ENCODE results near the gene TET3. TPM values are rescaled to one million over a fixed set of nuclear protein-coding genes. Genes with fewer than 3 reads are reported as not detected.

Gene TET3
- polyA plus RNA-seq, 1 donor (not counting 4 experiments of a cell fraction or from before 2014, with no cell fraction given) = 2.9 TPM

DNA sequence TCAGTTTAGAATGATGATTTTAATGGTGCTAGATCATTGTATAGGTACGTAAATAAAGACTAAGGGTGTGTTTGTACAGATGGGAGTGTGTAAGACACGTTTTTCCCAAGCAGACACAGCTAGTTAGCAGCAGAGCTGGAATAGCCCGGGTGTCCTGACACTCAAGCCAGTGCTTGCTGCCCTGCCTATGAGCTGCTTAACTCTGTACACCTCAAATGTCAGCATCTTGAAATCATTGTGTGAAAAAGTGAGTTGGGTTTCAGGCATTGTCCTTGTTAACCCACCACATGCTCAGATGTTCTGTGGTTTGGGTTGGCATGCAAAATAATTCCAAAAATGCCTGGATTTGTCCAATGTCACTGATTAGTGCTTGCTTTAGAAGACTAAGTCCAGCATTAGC is 13.0 kb upstream of the TET3 start:
- no peaks in the 10 kb centered on the region for H3K27me3 ChIP-seq (ENCODE audit: control insufficient read depth, extremely low read depth, insufficient read depth, low read length)
- no peak for FAIRE-seq
- no peak overlapping the region for H3K27ac ChIP-seq (ENCODE audit: control insufficient read depth, insufficient read depth, low read length)
- H3K79me2 ChIP-seq (ENCODE audit: control insufficient read depth, insufficient read depth, low read length) = no peaks in the 10 kb centered on the region
- no peaks in the 10 kb centered on the region for H3K9me3 ChIP-seq (ENCODE audit: control insufficient read depth, low read depth, low read length)
- DNase-seq (ENCODE audit: low read depth, low spot score) = no peak
- H3K9ac ChIP-seq (ENCODE audit: control insufficient read depth, extremely low read depth, insufficient read depth, low read length) = no peak overlapping the region
- H3K36me3 ChIP-seq (ENCODE audit: control insufficient read depth in 2 of 2, extremely low read depth in 1 of 2, insufficient read depth in 2 of 2, low read length in 2 of 2) = no peaks in the 10 kb centered on the region
- H4K20me1 ChIP-seq (ENCODE audit: control insufficient read depth, extremely low read depth, insufficient read depth, low read length) = no peaks in the 10 kb centered on the region
- H3K4me3 ChIP-seq (ENCODE audit: control insufficient read depth in 2 of 3, extremely low read depth in 1 of 3, insufficient read depth in 2 of 3, low read depth in 1 of 3, low read length in 3 of 3) = no peak overlapping the region
- H3K9me1 ChIP-seq (ENCODE audit: control insufficient read depth, extremely low read depth, insufficient read depth, low read length) = no peaks in the 10 kb centered on the region
- dilution Hi-C loops (cut with MboI; ENCODE audit: extremely low pct_ligation_motif_present, low sequenced_read_pairs) = no loop called here
- no peaks in the 10 kb centered on the region for H3K4me1 ChIP-seq (ENCODE audit: control insufficient read depth, extremely low read depth, insufficient read depth, low read length)
- no peak overlapping the region for H2AFZ ChIP-seq (ENCODE audit: control insufficient read depth, low read length)
- H3K4me2 ChIP-seq (ENCODE audit: control insufficient read depth, extremely low read depth, insufficient read depth, low read depth, low read length) = no peak overlapping the region
- TF ChIP-seq, protein P1, sequence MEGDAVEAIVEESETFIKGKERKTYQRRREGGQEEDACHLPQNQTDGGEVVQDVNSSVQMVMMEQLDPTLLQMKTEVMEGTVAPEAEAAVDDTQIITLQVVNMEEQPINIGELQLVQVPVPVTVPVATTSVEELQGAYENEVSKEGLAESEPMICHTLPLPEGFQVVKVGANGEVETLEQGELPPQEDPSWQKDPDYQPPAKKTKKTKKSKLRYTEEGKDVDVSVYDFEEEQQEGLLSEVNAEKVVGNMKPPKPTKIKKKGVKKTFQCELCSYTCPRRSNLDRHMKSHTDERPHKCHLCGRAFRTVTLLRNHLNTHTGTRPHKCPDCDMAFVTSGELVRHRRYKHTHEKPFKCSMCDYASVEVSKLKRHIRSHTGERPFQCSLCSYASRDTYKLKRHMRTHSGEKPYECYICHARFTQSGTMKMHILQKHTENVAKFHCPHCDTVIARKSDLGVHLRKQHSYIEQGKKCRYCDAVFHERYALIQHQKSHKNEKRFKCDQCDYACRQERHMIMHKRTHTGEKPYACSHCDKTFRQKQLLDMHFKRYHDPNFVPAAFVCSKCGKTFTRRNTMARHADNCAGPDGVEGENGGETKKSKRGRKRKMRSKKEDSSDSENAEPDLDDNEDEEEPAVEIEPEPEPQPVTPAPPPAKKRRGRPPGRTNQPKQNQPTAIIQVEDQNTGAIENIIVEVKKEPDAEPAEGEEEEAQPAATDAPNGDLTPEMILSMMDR (optimal IDR thresholded peaks at IDR 0.05 in 1 of 3, IDR thresholded peaks at IDR 0.05 in 1 of 3, conservative IDR thresholded peaks at IDR 0.05 in 1 of 3; ENCODE audit: extremely low read depth in 1 of 3, insufficient read depth in 2 of 3, low read length in 3 of 3) = no peak
- TF ChIP-seq EZH2 (IDR thresholded peaks at IDR 0.05; ENCODE audit: low read length) = no peak

DNA sequence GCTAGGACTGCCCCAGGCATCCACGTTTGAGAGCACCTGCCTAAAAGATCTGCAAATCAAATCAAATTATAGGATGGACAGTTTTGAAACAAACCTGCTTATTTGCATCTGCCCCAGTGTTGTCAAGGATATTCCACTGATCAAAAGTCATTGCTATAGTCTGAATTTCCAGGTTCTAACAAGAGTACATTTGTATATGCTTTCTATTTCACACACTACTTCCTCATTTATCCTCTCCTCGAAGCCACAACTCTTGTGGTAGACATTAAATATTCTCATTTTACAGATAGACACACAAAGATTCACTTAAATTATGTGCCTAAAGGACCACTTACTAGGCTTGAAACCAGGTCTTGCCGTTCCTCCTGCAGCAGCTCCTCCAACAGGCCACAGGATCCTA is 11.9 kb upstream of the TET3 start:
- H3K4me1 ChIP-seq (ENCODE audit: control insufficient read depth, extremely low read depth, insufficient read depth, low read length) = no peaks in the 10 kb centered on the region
- H3K79me2 ChIP-seq (ENCODE audit: control insufficient read depth, insufficient read depth, low read length) = no peaks in the 10 kb centered on the region
- H3K4me2 ChIP-seq (ENCODE audit: control insufficient read depth, extremely low read depth, insufficient read depth, low read depth, low read length) = no peak overlapping the region
- no peak for TF ChIP-seq EZH2 (IDR thresholded peaks at IDR 0.05; ENCODE audit: low read length)
- TF ChIP-seq, protein P1 (optimal IDR thresholded peaks at IDR 0.05 in 1 of 3, IDR thresholded peaks at IDR 0.05 in 1 of 3, conservative IDR thresholded peaks at IDR 0.05 in 1 of 3; ENCODE audit: extremely low read depth in 1 of 3, insufficient read depth in 2 of 3, low read length in 3 of 3) = no peak
- dilution Hi-C loops (cut with MboI; ENCODE audit: extremely low pct_ligation_motif_present, low sequenced_read_pairs) = no loop called here
- FAIRE-seq (no peak), DNase-seq (ENCODE audit: low read depth, low spot score) (no peak)
- H3K27me3 ChIP-seq (ENCODE audit: control insufficient read depth, extremely low read depth, insufficient read depth, low read length) = no peaks in the 10 kb centered on the region
- H3K36me3 ChIP-seq (ENCODE audit: control insufficient read depth in 2 of 2, extremely low read depth in 1 of 2, insufficient read depth in 2 of 2, low read length in 2 of 2) = no peaks in the 10 kb centered on the region
- no peaks in the 10 kb centered on the region for H4K20me1 ChIP-seq (ENCODE audit: control insufficient read depth, extremely low read depth, insufficient read depth, low read length)
- H3K4me3 ChIP-seq (ENCODE audit: control insufficient read depth in 2 of 3, extremely low read depth in 1 of 3, insufficient read depth in 2 of 3, low read depth in 1 of 3, low read length in 3 of 3) = no peak overlapping the region
- H2AFZ ChIP-seq (ENCODE audit: control insufficient read depth, low read length) = no peak overlapping the region
- H3K9me1 ChIP-seq (ENCODE audit: control insufficient read depth, extremely low read depth, insufficient read depth, low read length) = no peaks in the 10 kb centered on the region
- H3K9ac ChIP-seq (ENCODE audit: control insufficient read depth, extremely low read depth, insufficient read depth, low read length) = no peak overlapping the region
- H3K27ac ChIP-seq (ENCODE audit: control insufficient read depth, insufficient read depth, low read length) = no peak overlapping the region
- no peaks in the 10 kb centered on the region for H3K9me3 ChIP-seq (ENCODE audit: control insufficient read depth, low read depth, low read length)

All from keratinocyte (primary cell).